ENCODE measurements around the gene ALDH1A3.
"Not testable (repeated sequence)": the region's sequence is repeated elsewhere in the genome, so short reads cannot be mapped to it uniquely, and the experiment has no call there.

The ALDH1A3 gene

DNA sequence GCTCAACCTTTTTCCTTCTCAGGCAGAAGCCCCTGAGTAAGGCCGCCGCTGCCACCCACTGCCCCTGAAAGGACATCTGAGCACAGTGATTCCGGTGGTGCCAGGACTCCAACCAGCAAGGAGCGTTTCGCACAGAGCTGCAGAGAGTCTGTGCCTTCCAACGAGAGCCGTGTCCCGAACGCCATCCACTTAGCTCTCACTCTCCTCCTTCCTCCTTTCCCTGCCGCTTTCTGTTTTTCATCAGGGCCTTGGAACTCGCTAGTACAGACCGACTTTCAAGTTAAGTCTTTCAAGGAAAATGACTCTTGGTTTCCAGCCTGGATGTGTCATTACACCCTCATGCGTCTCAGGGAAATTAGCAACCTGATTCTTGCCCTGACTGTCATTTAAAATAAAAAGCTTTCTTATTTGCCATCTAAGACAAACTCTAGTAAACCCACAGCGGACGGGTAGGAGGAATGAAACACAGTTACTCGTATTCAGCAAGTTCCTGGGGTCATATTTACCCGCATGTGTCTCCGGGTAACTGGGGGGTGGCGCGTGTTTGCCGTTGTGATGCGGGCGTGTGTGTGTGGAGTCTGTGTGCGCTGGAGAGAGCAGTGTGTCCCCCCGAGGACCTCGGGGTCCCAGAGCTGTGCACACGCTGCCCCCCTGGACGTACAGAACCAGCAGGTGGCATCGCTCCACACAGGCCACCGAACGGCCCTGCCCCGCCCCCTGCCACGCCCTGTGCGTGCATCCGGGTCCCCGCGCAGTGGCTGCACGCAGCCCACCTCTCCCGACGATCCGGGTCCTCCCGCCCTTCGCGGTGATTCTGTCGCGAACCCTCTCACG is 30.4 kb upstream of the ALDH1A3 start:
- no peak for DNase-seq (ENCODE audit: low read depth)
- peak overlapping the region; percentile 37 for H3K4me3 ChIP-seq (ENCODE audit: low read depth, low read length)
- TF ChIP-seq CTCF (IDR thresholded peaks at IDR 0.05; ENCODE audit: low read depth, low read length, missing control alignments) = no peak

DNA sequence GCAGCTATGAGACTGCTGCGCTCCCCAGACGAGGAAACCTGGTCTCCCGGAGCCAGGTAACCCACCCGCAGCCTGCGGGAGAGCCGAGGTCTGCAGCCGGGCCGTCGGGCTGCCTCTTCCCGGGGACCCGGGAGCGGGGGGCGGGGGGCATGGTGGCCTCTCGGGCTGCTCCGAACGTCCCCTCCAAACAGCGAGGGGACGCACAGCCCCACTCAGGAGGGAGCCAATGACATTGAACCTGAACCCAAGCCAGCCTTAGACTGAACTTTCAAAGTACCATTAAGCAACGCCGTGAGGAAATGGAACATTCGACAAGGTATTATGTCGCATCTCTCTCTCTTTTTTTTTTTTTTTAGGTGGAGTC is 29.8 kb upstream of the ALDH1A3 start:
- no peak for DNase-seq (ENCODE audit: low read depth)
- peak overlapping the region; percentile 37 for H3K4me3 ChIP-seq (ENCODE audit: low read depth, low read length)
- TF ChIP-seq CTCF (IDR thresholded peaks at IDR 0.05; ENCODE audit: low read depth, low read length, missing control alignments) = no peak

DNA sequence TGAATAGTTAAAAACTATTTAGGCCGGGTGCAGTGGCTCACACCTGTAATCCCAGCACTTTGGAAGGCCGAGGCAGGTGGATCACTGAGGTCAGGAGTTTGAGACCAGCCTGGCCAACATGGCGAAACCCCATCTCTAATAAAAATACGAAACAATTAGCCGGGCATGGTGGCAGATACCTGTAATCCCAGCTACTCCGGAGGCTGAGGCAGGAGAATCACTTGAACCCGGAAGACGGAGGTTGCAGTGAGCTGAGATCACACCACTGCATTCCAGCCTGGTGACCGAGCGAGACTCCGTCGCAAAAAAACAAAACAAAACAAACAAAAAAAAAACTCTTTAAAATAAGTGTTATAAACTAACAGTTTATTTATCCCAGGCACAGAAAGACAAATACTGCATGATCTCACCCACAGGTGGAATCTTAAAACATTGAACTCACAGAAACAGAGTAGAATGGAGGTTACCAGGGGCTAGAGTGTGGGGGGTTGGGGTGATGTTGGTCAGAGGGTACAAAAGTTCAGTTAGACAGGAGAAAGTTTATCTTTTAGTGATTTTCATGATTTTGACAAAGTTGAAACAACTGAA is 28.1 kb upstream of the ALDH1A3 start:
- not testable (repeated sequence) for H3K4me3 ChIP-seq (ENCODE audit: low read depth, low read length); DNase-seq (ENCODE audit: low read depth)

DNA sequence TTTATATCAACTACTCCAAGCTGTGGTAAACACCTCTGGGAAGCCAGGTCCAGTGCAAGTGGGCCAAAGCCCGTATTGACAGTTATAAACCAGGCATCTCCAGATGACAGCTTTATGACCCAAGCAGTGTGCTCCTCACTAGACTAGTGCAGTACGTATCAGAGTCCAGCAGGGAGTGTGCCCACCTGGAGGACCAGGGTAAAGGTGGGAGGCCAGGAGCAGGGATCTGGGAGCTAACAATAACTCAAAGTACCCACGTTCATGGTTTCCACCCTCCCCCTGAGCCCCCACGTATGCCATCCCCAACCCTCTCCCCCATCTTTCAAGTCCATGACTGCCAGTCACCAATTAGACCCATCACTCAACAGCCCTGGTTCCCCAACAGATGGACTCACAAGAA is 27.0 kb upstream of the ALDH1A3 start:
- TF ChIP-seq CTCF (IDR thresholded peaks at IDR 0.05; ENCODE audit: low read depth, low read length, missing control alignments) = no peak
- no peak for DNase-seq (ENCODE audit: low read depth)
- no peak overlapping the region for H3K4me3 ChIP-seq (ENCODE audit: low read depth, low read length)

DNA sequence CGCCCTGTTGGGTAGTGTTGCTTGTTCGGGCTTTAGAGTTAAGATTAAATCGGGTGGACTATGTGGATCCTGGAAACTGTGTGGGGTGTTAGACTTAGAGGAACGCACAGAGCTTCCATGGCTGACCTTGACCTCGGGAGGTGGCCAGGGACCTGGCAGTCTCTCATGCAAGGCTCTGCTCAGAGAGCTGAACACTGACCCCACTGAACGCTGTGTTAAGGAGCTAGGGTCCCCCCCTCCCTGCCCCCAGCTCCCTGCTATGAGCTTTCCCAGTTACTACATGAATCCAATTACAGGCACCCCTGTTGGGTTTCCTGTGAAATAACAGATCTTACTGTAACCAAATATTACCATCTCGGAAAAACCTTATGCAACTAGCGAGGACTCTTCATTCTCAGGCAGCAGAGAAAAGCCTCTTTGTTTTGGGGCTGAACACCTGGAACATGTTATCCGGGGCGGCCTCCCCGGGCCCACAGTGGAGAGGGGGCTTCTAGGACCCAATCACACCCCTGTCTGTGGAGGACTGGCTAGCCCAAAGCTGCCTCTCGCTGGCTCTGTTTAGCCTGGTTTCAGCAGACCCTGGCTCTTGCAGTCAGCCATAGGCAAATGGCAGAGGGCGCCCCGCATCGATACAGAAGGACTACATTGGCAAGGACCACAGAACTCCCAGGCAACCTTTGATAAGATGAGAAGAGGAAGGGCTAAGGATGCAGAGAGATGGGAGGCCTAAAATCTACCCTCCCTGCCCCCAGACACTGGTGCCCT is 25.8 kb upstream of the ALDH1A3 start:
- TF ChIP-seq CTCF (IDR thresholded peaks at IDR 0.05; ENCODE audit: low read depth, low read length, missing control alignments) = no peak
- DNase-seq (ENCODE audit: low read depth) = no peak

GRCh38 chr15:100856867-100857266 is 22.8 kb upstream of the ALDH1A3 start:
- TF ChIP-seq CTCF (IDR thresholded peaks at IDR 0.05; ENCODE audit: low read depth, low read length, missing control alignments) = no peak
- no peak for DNase-seq (ENCODE audit: low read depth)
- H3K4me3 ChIP-seq (ENCODE audit: low read depth, low read length) = no peak overlapping the region

More for the DNA sequence above, 25.8 kb upstream of the ALDH1A3 start:
- no peak overlapping the region for H3K4me3 ChIP-seq (ENCODE audit: low read depth, low read length)

DNA sequence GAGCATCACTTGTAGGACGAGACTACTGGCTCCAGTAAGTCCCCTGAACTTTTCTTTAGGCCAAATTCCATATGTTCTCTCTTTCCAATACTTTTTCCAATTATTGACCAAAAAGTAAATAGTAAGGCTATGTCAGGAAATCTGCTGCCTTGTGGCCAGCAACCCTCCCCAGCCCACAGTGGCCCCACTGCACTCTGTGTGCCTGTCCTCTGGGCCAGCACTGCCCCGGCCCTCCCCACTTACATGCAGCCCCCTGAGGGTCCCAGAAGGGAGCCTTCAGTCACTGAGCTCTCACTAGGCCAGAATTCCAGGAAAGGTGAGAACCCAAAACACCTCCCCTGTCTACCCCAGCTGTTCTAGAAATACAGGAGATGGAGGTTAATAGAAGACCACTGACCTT is 21.3 kb upstream of the ALDH1A3 start:
- no peak overlapping the region for H3K4me3 ChIP-seq (ENCODE audit: low read depth, low read length)
- TF ChIP-seq CTCF (IDR thresholded peaks at IDR 0.05; ENCODE audit: low read depth, low read length, missing control alignments) = no peak
- no peak for DNase-seq (ENCODE audit: low read depth)
